PC-3 (cell line): ENCODE data around the gene ZNF335. TPM values are rescaled to one million over a fixed set of nuclear protein-coding genes. Genes with fewer than 3 reads are reported as not detected.

Experiments used
- ATAC-seq: fragments of 200-7000 bp; cut with Tn5 transposase; 2 replicates; pipeline ENCODE4 v1.9.1; 2020; ENCODE audit warnings: mild to moderate bottlenecking, moderate library complexity
- BruUV-seq: library from RNA; stranded (reverse); fragments of 400-500 nt; replicated peaks from 2 replicates; lab custom pipeline; 2021; lab: Mats Ljungman, UMichigan
- CTCF ChIA-PET: fragments of 300-600 bp; sonication (Branson Sonifier 250); formaldehyde crosslinking; loops from one replicate; lab custom pipeline; 2022; ENCODE audit warnings: antibody characterized with exemption; lab: Charles Lee
- POLR2A ChIA-PET: fragments of 300-600 bp; sonication (Branson Sonifier 250); formaldehyde crosslinking; loops from one replicate; lab custom pipeline; 2022; ENCODE audit warnings: antibody characterized with exemption; ENCODE audit not compliant: unreplicated experiment; lab: Charles Lee
- DNase-seq: peaks from one replicate; pipeline ENCODE4 v3.0.0-alpha.2; 2015
- H2AFZ ChIP-seq: fragments of 300-600 bp; sonication (generic); 2 replicates; pipeline ENCODE4 v1.6.0; 2016; ENCODE audit warnings: antibody characterized with exemption, low read length
- H3F3A ChIP-seq: fragments of 300-600 bp; sonication (generic); one replicate; pipeline ENCODE4 v1.6.0; 2017; ENCODE audit warnings: antibody characterized with exemption, low read length, control low read depth, mild to moderate bottlenecking; ENCODE audit not compliant: unreplicated experiment
- H3K27ac ChIP-seq: fragments of 300-600 bp; sonication (generic); 2 replicates; pipeline ENCODE4 v1.5.1; 2016; ENCODE audit warnings: mild to moderate bottlenecking, low read length
- H3K27me3 ChIP-seq: fragments of 300-600 bp; sonication (generic); 2 replicates; pipeline ENCODE4 v1.6.1; 2016; ENCODE audit warnings: low read length, mixed read lengths
- H3K36me3 ChIP-seq: fragments of 300-600 bp; sonication (generic); 2 replicates; pipeline ENCODE4 v1.6.1; 2016; ENCODE audit warnings: low read depth, mixed run types, low read length, mixed read lengths
- H3K4me1 ChIP-seq: fragments of 300-600 bp; sonication (generic); 2 replicates; pipeline ENCODE4 v1.5.1; 2016; ENCODE audit warnings: low read length; ENCODE audit not compliant: insufficient read depth
- H3K4me2 ChIP-seq: fragments of 300-600 bp; sonication (generic); 2 replicates; pipeline ENCODE4 v1.6.0; 2016; ENCODE audit warnings: low read length
- H3K4me3 ChIP-seq: fragments of 300-600 bp; sonication (generic); 2 replicates; pipeline ENCODE4 v1.5.1; 2016; ENCODE audit warnings: mild to moderate bottlenecking, low read length, mixed read lengths
- H3K79me2 ChIP-seq: fragments of 300-600 bp; sonication (generic); 2 replicates; pipeline ENCODE4 v1.6.1; 2017; ENCODE audit warnings: low read length, mixed read lengths
- H3K9ac ChIP-seq: fragments of 300-600 bp; sonication (generic); 2 replicates; pipeline ENCODE4 v1.6.0; 2016; ENCODE audit warnings: mild to moderate bottlenecking, low read length
- H3K9me2 ChIP-seq: fragments of 300-600 bp; sonication (generic); replicated peaks from 2 replicates; pipeline ENCODE4 v1.6.1; 2016; ENCODE audit warnings: mixed run types, low read length, mixed read lengths
- H3K9me3 ChIP-seq: fragments of 300-600 bp; sonication (generic); 2 replicates; pipeline ENCODE4 v1.6.1; 2016; ENCODE audit warnings: low read length, mixed read lengths
- H4K20me1 ChIP-seq: fragments of 300-600 bp; sonication (generic); 2 replicates; pipeline ENCODE4 v1.6.1; 2016; ENCODE audit warnings: low read length, mixed read lengths
- CTCF ChIP-seq: fragments of 300-600 bp; sonication (generic); conservative IDR thresholded peaks from 2 replicates; pipeline ENCODE4 v1.5.1; 2017; ENCODE audit warnings: antibody characterized with exemption, low read depth, mild to moderate bottlenecking, low read length
- EZH2 ChIP-seq: fragments of 300-600 bp; sonication (generic); IDR thresholded peaks from one replicate; pipeline ENCODE4 v1.6.1; 2017; ENCODE audit warnings: antibody characterized with exemption, mild to moderate bottlenecking, low read length; ENCODE audit not compliant: unreplicated experiment
- EZH2phosphoT487 ChIP-seq: fragments of 300-600 bp; sonication (generic); IDR thresholded peaks from 2 replicates; pipeline ENCODE4 v1.6.1; 2018; ENCODE audit warnings: mild to moderate bottlenecking, antibody characterized with exemption, low read length, borderline replicate concordance
- intact Hi-C: fragments of 100-400 bp; cut with micrococcal nuclease; formaldehyde crosslinking; loops from 2 replicates; pipeline ENCODE4 v1.9.0; 2023
- total RNA-seq: library from RNA; depleted of rRNA; stranded (reverse); fragments of >200 nt; gene quantifications from 2 replicates; pipeline ENCODE4 v1.2.3, GENCODE V29; 2014

Gene ZNF335
- total RNA-seq, 1 experiment from 2014 or later: 36.9 TPM

GRCh38 chr20:45943613-45944012 is 28.4 kb downstream of the ZNF335 start:
- POLR2A ChIA-PET: no interaction called here
- Histone ChIP-seq H3K9me2 (no peaks in the 10 kb centered on the region), H3K27me3 (no peaks in the 10 kb centered on the region), H3K4me3 (no peak overlapping the region), H3K4me1 (no peaks in the 10 kb centered on the region), H3K9ac (no peak overlapping the region), H3K27ac (0 out of 2 replicates have a peak overlapping the region, but pooled peaks have one; percentile 14), H3K4me2 (no peak overlapping the region), H3K79me2 (no peaks in the 10 kb centered on the region), H4K20me1 (no peaks in the 10 kb centered on the region), H3K9me3 (no peaks in the 10 kb centered on the region), H3K36me3 (peaks cover 54% of the 10 kb centered on the region), H3F3A (no peaks in the 10 kb centered on the region), H2AFZ (no peak overlapping the region)
- DNase-seq (no peak), ATAC-seq (no peak)
- no TSS peak for BruUV-seq
- intact Hi-C loops: no loop called here
- CTCF ChIA-PET: no interaction called here
- TF ChIP-seq EZH2 (no peak), EZH2phosphoT487 (no peak), CTCF (no peak)

- CTCF ChIA-PET: no interaction called here
Observed at GRCh38 chr20:45940469-45940868, 31.5 kb downstream of the ZNF335 start.

More at GRCh38 chr20:45940469-45940868, 31.5 kb downstream of the ZNF335 start:
- Histone ChIP-seq H3K9me3 (no peaks in the 10 kb centered on the region), H3K27ac (no peak overlapping the region), H3K4me2 (no peak overlapping the region), H3K36me3 (peaks cover 58% of the 10 kb centered on the region), H3K79me2 (peaks cover 19% of the 10 kb centered on the region), H3K9ac (no peak overlapping the region), H3F3A (no peaks in the 10 kb centered on the region), H3K4me3 (no peak overlapping the region), H3K27me3 (no peaks in the 10 kb centered on the region), H2AFZ (no peak overlapping the region), H3K9me2 (no peaks in the 10 kb centered on the region), H4K20me1 (no peaks in the 10 kb centered on the region), H3K4me1 (peaks cover 7% of the 10 kb centered on the region; the same call in 1 of the 2 replicates)
- no peak for DNase-seq
- no peak for TF ChIP-seq CTCF
- TF ChIP-seq EZH2phosphoT487: no peak
- no peak for TF ChIP-seq EZH2
- intact Hi-C loops: no loop called here
- BruUV-seq: no TSS peak
- POLR2A ChIA-PET: no interaction called here
- no peak for ATAC-seq
